ENCODE results near the gene UMODL1. TPM values are rescaled to one million over a fixed set of nuclear protein-coding genes. Genes with fewer than 3 reads are reported as not detected.

UMODL1 gene
- polyA plus RNA-seq, 3 donors: not detected

DNA sequence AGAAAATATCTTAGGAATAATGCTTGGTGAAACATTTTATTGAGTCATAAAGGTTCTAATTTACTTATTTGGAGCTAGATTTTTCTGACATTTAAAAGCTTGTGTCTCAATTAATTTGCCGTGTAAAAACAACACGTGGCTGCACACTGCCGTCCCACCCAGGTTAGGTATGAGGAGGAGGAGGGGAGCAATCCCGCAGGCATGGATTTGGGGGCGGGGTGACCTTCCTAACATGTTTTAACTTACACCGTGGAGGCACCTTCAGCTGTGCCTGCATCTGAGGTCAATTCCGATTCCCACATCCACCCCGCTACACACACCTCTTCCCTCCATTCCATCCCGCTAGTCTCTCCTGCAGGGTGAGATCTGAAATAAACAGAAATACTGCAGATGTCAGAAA is 28.5 kb upstream of the UMODL1 start:
- Histone ChIP-seq H3K9me3 (replicated peaks in 1 of 2; ENCODE audit: control insufficient read depth in 1 of 2, insufficient read depth in 1 of 2, low read length in 2 of 2) (no peaks in the 10 kb centered on the region), H3K27ac (ENCODE audit: low read depth in 1 of 2, low read length in 2 of 2) (no peak overlapping the region), H3K27me3 (ENCODE audit: control insufficient read depth in 2 of 2, insufficient read depth in 2 of 2, low read length in 2 of 2) (no peaks in the 10 kb centered on the region), H3K9ac (ENCODE audit: insufficient read depth, low read length, poor library complexity, severe bottlenecking) (no peak overlapping the region), H3K36me3 (replicated peaks in 1 of 2; ENCODE audit: control insufficient read depth in 1 of 2, insufficient read depth in 2 of 2, low read length in 2 of 2) (no peaks in the 10 kb centered on the region), H3K79me2 (ENCODE audit: insufficient read depth, low read length) (no peaks in the 10 kb centered on the region), H3K4me1 (ENCODE audit: control insufficient read depth in 1 of 2, insufficient read depth in 2 of 2, low read length in 2 of 2) (no peaks in the 10 kb centered on the region), H2AFZ (ENCODE audit: insufficient read depth, low read depth, low read length, poor library complexity, severe bottlenecking) (no peak overlapping the region), H4K20me1 (ENCODE audit: insufficient read depth, low read length) (no peaks in the 10 kb centered on the region), H3K4me3 (replicated peaks in 1 of 3; ENCODE audit: low read depth in 2 of 3, low read length in 3 of 3) (no peak overlapping the region), H3K4me2 (replicated peaks; ENCODE audit: extremely low read depth, low read length, poor library complexity, severe bottlenecking) (no peak overlapping the region)
- Mint-ChIP-seq H3K4me3 (no peak overlapping the region), H3K27ac (no peak overlapping the region), H3K27me3 (ENCODE audit: low read depth in 3 of 3) (peaks cover 0 to 11% (median 4%) of the 10 kb centered on the region in 3 donors), H3K9me3 (no peaks in the 10 kb centered on the region), H3K36me3 (no peaks in the 10 kb centered on the region), H3K4me1 (no peaks in the 10 kb centered on the region)
- 100% methylated on average over 2 of the region's 9 CpGs for WGBS (ENCODE audit: insufficient coverage)
- intact Hi-C loops (cut with micrococcal nuclease): no loop called here
- TF ChIP-seq, protein P1, sequence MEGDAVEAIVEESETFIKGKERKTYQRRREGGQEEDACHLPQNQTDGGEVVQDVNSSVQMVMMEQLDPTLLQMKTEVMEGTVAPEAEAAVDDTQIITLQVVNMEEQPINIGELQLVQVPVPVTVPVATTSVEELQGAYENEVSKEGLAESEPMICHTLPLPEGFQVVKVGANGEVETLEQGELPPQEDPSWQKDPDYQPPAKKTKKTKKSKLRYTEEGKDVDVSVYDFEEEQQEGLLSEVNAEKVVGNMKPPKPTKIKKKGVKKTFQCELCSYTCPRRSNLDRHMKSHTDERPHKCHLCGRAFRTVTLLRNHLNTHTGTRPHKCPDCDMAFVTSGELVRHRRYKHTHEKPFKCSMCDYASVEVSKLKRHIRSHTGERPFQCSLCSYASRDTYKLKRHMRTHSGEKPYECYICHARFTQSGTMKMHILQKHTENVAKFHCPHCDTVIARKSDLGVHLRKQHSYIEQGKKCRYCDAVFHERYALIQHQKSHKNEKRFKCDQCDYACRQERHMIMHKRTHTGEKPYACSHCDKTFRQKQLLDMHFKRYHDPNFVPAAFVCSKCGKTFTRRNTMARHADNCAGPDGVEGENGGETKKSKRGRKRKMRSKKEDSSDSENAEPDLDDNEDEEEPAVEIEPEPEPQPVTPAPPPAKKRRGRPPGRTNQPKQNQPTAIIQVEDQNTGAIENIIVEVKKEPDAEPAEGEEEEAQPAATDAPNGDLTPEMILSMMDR (IDR thresholded peaks at IDR 0.05): no peak
- no peak for DNase-seq

GRCh38 chr21:42043201-42043895 is 27.8 kb upstream of the UMODL1 start:
- H3K27ac Mint-ChIP-seq: no peak overlapping the region
- DNase-seq: no peak
- no peaks in the 10 kb centered on the region for H3K4me1 Mint-ChIP-seq
- Histone ChIP-seq H3K9ac (ENCODE audit: insufficient read depth, low read length, poor library complexity, severe bottlenecking) (no peak overlapping the region), H3K36me3 (replicated peaks in 1 of 2; ENCODE audit: control insufficient read depth in 1 of 2, insufficient read depth in 2 of 2, low read length in 2 of 2) (no peaks in the 10 kb centered on the region), H3K4me2 (replicated peaks; ENCODE audit: extremely low read depth, low read length, poor library complexity, severe bottlenecking) (no peak overlapping the region), H3K27ac (ENCODE audit: low read depth in 1 of 2, low read length in 2 of 2) (no peak overlapping the region), H3K4me3 (replicated peaks in 1 of 3; ENCODE audit: low read depth in 2 of 3, low read length in 3 of 3) (no peak overlapping the region), H4K20me1 (ENCODE audit: insufficient read depth, low read length) (no peaks in the 10 kb centered on the region), H3K27me3 (ENCODE audit: control insufficient read depth in 2 of 2, insufficient read depth in 2 of 2, low read length in 2 of 2) (no peaks in the 10 kb centered on the region), H3K4me1 (ENCODE audit: control insufficient read depth in 1 of 2, insufficient read depth in 2 of 2, low read length in 2 of 2) (no peaks in the 10 kb centered on the region), H2AFZ (ENCODE audit: insufficient read depth, low read depth, low read length, poor library complexity, severe bottlenecking) (no peak overlapping the region), H3K79me2 (ENCODE audit: insufficient read depth, low read length) (no peaks in the 10 kb centered on the region), H3K9me3 (replicated peaks in 1 of 2; ENCODE audit: control insufficient read depth in 1 of 2, insufficient read depth in 1 of 2, low read length in 2 of 2) (no peaks in the 10 kb centered on the region)
- H3K4me3 Mint-ChIP-seq: no peak overlapping the region
- TF ChIP-seq, protein P1 (IDR thresholded peaks at IDR 0.05): no peak
- H3K27me3 Mint-ChIP-seq (ENCODE audit: low read depth in 3 of 3): peaks cover 0 to 11% (median 4%) of the 10 kb centered on the region in 3 donors
- no peaks in the 10 kb centered on the region for H3K36me3 Mint-ChIP-seq
- no peaks in the 10 kb centered on the region for H3K9me3 Mint-ChIP-seq
- intact Hi-C loops (cut with micrococcal nuclease): no loop called here
- WGBS (ENCODE audit: insufficient coverage): 100% methylated on average over 7 of the region's 16 CpGs
